NCI-H2029 treated with DMSO at 0.1 percent for 48 hours (cell line): Measurements from ENCODE around the gene PRRX1.

Experiments
- DNase-seq: peaks from one replicate; lab custom pipeline; 2025; lab: John Stamatoyannopoulos, UW

PRRX1 gene

GRCh38 chr1:170768929-170769328, 105.0 kb downstream of the PRRX1 start:
- DNase-seq = no peak

- DNase-seq = no peak
These were observed 105.8 kb downstream of the PRRX1 start for GRCh38 chr1:170769691-170770090.

GRCh38 chr1:170770254-170770653, 106.3 kb downstream of the PRRX1 start:
- DNase-seq = no peak

GRCh38 chr1:170776252-170776651, 112.3 kb downstream of the PRRX1 start:
- DNase-seq = no peak

GRCh38 chr1:170776777-170777176, 112.8 kb downstream of the PRRX1 start:
- DNase-seq = no peak
